GM19372 (cell line): ENCODE data around the gene DLG2.
A peak's percentile ranks its signal among the peaks of the same experiment; 100 is the strongest.

Experiments used
- ATAC-seq: cut with Tn5 transposase; IDR thresholded peaks from one replicate; pipeline ENCODE4 v1.9.1; 2021; ENCODE audit warnings: mild to moderate bottlenecking, low read depth, moderate library complexity; ENCODE audit not compliant: unreplicated experiment

Gene DLG2

DNA sequence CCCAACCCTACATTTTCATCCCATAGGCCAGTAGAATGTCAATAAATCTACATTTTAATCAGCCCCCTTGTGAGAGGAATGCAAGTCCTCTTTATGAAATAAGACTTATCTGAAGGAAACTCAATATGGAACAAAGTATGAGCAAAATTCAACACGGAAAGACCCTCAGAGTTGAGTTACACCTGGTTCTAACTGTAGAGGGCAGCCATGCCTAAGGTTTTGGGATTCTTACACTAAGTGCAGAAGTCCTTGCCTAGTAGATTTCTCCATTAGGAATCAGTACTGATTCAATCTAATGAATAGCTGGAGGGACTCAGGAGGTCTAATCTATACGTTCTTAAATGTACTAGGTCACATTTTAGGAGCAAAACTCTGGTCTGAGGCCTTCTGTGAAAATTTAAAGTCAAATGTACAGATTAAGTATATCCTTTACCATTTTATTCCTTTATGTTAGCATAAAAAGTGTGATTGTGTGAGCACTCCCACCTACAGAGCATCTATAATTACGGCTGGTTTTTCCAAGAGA, 904.5 kb downstream of the DLG2 start:
- no peak for ATAC-seq

DNA sequence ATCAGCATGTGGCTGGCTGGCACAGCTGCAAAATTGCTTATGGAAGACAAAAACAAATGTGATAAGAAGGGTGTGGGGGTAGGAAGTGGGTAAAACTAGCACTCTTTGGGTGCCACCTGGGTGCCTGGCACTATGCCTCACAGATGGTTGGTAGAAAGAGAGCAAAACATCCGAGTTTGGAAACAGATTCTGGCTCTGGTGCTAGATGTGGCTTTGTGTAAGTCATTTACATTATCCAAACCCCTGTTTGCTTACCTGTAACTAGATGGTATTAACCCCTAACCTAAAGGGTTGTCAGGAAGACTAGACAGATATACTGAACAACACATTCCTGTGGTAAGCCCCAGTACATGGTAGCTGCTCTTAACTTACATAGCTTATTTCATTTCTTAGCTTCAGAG, 905.6 kb downstream of the DLG2 start:
- no peak for ATAC-seq

DNA sequence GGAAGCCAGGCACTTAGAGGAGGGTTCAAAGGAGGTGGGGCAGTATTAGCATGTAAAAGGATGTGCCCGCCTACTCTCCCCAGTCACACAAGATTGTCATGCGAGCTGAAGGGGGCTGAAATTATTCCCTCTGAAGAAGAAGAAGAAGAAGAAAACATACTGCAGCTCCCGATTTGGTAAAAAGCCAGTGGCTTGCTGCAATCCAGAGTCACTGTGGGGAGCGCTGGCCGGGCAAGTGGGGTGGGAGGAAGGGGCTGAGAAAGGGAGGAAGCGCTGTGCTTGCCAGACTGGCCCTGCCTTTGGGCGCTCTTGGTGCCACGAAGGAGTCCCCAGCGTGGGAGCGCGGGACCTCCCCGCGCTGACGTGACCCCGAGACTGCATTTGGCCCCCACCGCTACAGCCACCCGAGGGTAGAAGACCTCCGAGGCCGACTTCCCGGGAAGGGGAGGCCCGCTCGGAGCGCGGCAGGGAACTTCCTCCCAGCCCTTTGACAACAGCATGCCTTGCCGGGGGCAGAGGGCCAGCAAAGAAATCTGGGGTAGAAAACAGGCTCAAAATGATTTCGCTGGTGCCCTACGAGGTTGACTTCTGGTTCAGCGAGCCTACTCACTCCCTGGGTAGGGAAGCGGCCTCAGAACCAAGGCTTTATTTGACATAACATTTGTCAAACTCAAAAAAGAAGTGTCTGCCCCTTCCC, 906.3 kb downstream of the DLG2 start:
- no peak for ATAC-seq

DNA sequence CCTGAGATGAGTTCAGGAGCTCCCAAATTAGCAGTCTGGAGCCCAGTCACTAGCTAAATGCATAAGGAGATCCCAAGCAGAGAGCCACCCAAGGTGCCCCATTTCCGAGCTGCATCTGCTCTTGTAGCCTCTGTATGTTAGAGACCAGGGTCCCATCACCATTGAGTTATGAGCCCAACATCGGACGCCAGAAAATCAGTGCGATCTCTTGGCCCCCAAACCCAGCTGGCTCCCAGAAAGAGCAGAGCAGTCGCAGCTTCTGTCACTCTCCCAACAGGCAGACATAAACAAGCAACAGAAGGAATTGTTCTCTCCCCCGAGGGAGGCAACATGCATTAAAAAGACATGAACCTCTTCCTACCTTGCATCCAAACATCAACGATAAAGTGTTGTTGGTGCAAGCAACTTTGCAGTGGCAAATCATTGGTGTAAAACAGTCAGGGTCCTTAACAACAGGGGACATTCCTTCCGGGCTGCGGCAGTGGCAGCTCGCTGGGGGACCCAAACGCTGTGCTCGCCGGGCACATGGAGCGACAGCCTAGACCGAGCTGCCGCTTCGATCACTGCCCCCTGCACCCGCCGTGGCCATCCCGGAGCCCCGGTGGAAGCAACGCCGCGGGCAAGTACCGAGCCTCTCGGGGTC, 907.1 kb downstream of the DLG2 start:
- no peak for ATAC-seq

DNA sequence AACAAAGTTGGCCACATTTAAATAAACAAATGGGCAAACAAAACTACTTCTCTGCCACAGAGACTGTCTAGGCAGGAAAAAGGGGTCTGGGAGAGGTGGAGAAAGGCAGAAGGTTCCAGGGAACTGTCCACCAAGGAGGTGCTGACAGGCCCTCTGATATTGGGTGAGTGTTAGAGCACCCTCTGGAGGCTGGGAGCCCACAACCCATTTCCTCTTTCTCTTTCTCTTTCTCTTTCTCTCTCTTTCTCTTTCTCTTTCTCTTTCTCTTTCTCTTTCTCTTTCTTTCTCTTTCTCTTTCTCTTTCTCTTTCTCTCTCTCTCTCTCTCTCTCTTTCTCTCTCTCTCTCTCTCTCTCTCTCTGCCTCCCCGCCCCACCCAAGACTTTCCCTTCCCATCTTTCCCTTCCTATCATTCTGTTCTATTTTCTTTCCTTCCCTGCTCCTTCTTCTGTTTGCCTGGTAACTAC, 912.8 kb downstream of the DLG2 start:
- peak; percentile 90 for ATAC-seq

DNA sequence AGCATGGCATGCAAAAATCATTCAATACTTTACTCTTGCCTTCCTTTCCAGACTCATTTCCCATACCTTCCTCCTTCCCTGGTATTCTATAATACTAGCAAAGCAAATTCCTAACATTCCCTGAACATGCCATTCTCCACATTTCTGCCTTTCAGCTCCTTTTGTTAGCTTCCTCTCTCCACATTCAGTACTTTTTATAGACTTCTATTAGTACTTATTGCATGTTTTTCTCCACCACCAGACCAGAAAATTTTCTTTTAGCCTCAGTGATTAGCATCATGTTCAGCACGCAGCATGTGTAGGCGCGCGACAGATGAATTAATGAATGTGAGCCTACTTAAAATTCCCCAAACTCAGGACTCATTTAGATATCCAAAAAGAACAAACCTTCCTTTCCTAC, 935.3 kb downstream of the DLG2 start:
- no peak for ATAC-seq

DNA sequence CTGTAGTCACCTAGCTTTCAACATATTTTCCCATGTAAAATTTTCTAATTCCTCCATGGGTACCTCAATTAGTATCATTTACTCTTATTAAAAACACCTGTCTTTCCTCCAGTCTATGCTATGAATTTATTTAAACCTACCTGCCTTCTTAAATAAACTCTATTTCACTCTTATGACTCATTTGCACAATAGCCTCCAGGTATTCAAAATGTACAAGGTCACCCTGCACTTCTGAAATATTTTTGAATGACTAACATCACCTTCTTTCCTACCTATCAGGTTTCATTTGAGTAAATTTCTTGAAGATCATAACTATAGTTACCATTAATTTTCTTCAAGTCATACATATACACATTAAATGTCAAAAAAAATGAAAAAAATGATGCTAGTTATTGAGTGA, 939.7 kb downstream of the DLG2 start:
- no peak for ATAC-seq

DNA sequence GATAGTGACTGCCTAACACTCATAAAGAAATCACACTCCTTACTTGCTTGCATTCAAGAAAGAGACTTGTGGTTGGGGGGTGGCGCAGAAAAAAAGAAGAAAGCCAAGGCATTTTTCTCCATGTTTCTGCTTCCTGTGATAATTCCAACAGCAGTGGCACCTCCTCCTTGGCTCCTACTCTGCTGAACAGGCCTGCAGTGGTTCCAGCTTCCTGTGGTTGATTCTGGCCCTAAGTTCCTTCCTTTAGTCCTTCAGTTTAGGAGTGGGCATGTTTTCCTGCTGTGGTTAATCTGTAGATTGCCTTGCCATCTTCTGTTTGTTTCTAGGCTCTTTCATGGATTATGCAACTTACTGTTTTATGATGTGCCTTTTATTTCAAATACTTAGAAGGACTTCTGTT, 940.4 kb downstream of the DLG2 start:
- no peak for ATAC-seq

DNA sequence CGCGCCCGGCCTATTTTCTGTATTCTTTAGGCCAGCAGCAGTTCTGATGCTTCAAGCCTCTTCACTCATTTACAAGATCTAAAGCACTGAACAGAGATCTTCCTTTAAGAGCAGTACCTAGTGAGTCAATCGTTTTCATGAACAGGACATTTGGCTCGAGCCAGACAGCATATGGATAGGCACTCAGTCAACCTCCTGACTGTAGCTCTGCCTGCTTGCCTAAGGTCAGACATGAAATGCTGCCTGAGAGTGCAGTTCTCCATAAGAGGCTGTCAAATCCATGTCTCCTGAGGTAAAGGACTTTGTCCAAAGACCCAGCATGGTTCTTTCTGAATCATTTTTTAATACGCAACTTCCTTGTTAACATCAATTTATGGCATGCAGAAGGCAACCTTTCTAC, 941.2 kb downstream of the DLG2 start:
- no peak for ATAC-seq

DNA sequence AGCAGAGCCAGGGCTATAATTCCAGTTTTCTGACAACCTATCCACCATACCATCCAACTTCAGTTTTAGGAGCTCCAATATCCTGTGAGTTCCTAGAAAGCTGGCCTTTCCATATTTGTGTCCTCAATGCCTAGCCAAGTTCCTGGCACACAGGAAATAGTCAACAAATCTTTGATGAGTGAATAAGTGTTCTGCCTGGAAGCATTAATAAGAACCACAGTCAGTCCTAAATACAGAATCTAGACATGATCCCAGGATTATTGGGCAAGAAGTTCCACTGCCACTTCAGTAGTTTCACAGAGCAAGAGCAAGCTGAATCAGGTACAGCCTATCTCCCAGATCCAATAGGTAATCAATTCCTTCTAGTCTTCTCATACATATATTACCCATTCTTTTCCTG, 942.0 kb downstream of the DLG2 start:
- ATAC-seq = no peak

DNA sequence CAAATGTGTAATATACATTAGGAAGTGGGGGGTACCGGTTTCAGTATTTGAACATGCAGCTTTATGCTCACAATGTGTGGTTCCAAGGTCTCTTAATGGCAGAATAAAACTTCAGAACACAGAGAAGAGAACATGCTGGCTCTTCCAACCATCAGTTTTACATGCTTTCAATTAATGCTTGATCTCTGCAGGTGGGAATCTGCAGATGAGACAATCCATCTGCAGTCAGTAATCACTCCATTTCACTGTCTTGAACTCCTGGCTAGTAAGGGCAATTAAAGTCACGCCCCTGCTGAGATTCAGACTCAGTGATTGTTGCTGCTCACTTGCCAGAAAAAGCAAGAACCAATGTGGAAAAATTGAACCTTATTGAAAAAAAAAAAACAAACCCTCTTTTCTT, 945.7 kb downstream of the DLG2 start:
- no peak for ATAC-seq

DNA sequence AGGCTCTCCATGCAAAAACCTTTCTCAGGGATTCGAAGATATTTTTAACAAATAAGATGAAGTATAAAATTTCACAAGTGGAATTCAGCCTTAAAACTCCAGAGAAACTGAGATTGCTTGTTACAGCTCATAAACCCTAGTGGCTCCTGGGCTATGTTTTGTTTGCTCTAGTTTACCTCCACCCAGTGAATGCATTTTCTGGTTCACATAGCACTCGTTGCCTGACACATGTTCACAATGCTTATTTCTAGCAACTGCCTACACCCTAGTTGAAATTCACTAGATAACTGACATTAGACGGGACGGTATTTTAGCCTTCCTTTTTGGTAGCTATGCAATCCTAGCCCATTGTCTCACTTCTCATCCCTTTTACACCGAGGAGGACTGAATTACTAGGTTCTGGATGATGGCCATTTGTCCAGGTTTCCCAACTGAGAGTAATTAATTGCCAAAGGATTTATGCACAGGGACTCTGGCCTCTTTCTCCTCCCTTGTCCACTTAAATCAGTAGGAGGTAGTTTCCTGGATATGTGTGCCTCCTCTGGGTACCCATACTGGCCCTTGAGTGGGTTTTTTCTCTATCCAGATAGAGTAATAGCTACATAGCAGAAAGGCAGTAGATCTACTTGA, 951.6 kb downstream of the DLG2 start:
- ATAC-seq = no peak

DNA sequence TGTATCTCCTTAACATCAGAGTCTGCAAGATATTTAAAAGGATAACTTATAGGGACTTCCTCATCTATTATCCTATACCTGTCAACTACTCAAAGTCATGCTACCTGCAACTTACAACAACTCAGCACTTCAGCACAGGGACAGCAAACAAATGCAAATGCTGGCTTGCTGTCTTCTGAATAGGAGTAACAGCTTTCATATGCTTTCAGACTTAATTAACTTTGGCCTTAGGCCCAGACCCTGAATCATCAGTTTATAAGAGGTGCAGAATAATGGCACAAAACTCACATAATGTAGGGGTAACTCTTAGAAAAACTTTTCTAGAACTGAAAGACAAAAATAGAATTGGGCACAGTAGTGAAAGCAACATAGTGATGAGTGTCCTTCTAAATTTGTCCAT, 953.4 kb downstream of the DLG2 start:
- no peak for ATAC-seq

DNA sequence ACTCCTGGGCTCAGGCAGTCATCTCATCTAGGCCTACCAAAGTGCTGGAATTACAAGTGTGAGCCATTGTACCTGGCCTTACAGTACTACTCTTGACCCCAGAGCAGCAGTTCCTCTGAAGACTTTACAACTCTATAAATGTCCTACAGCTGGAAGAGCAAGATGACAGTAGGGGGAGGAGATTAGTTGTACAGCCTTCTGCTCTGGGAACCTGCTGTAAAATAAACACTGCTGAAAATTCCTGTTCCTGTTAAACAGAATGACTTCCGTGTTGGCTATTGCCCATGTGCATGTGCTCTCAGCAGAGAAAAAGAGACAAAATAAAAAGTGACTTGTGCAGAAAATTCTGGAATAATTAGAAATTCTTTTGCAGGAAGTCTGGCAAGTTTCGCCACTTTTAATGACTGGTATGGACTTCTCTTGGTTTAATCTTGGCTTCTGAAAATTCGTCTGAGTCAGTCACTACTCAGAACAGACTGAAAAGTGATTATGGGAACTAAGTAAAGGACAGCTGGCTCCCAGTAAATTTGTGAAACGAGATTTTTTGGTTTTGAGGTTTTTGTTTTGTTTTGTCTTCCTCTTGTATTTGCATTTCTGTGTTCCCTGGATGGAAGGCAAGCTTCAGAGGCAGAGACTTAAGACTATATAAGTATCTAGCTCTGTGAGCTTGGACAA, 955.7 kb downstream of the DLG2 start:
- no peak for ATAC-seq

DNA sequence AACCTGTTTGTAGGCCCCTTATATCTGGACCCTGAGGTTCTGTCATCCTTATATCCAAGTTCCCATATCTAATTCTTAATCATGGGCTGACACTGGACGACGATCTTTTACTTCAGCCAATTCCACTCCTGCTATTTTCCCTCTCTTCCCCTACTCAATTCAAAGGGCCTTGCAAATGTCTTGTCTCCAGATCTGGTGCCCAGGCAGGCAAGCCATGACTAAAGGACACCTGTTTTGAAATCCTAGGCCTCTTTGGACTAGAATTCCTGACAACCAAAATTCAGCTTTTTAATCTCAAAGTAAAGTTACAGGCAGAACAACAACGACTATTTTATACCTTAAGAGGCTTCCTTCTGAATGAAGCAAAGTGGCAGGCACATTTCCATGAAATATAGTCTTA, 963.4 kb downstream of the DLG2 start:
- no peak for ATAC-seq

DNA sequence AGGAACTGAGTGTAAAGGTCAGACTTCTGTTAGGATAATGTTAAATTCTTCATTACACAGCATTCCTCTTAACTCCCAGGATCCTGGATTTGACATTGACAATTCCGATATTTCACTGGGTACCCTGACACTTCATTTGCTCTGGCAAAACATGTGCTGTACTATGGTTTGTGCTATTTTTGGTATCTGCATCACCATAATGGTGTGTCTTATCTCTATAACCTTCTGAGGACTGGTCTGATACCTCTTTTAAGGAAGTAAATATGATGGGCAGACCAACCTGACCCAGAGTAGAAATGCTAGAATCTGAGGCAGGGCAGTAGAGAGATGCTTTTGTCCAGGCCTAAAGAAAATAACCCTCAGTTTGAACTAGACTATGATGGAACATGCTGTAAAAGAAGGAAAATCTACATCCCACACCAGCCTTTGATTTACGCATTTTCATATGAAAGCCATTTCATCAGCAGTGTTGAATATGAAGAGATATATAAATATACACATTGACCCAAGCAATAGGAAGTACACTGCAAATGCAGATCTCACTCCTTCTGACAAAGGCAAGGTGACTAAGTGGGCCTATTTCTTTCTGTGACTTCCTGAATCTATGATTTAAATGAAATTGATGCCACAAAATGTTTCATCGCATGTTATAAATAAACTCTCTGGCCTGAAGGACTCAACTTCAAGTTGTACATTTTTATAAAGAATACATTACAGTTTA, 966.7 kb downstream of the DLG2 start:
- ATAC-seq = no peak

DNA sequence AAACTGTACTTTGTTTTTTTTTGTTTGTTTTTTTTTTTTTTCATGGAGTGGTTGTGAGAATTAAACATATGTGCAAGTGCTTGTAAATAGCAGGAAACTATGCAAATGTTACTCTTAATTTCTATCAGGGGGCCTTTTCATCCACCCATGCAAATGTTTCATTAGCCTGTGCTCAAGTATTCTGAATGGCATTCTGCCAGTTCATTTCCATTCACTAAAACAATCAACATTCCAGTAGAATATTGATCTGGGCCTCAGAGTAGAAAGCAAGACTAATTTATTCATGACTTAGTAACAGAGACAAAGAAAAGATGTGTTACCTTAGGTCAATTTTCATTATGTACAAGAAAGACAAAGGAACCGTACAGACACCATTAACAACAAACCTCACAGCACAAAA, 971.4 kb downstream of the DLG2 start:
- no peak for ATAC-seq

DNA sequence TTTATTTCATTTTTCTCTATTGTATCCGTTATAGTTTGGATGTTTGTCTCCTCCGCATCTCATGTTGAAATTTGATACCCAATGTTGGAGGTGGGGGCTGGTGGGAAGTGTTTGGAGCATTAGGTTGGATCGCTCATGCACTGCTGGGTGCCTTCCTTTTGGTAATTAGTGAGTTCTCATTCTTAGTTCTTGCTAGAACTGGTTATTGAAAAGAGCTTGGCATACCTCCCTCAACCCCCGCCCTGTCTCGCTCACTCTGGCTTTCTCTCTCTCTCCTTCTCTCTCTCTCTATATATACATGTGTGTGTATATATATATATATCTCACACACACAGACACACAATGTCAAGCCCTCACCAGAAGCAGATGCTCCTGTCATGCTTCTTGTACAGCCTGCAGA, 978.7 kb downstream of the DLG2 start:
- no peak for ATAC-seq

DNA sequence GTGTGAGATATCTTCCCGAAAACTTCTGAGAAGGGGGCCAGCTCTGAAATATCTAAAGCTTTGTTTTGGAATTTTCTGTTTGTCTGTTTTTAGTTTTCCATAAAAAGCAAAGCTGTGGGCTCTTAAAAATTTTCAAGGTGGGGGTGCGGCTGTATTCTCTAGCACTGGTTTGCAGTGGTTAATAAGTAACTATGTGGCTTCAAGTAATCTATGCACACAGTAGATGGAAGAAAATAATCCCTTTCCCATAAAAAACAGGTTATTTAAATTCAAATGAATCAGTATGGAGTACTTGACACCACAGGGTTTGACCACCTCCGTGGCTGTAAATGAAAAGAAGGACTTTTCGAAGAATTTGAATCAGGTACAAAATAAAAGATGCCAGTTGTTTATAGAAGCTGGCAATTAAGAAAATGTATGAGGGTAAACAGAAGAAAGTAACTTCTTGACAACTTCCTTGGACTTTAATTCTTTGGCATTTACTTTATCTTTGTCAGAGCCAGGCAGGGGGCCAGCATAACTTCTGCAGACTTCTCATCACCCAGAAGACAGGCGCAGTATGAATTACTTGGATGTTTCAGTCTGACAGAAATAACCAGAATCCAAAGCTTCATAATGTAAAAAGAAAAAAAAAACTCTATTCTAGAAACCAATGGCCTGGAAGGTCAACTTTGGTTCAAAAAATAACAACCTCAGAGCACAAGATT, 981.0 kb downstream of the DLG2 start:
- ATAC-seq = no peak

DNA sequence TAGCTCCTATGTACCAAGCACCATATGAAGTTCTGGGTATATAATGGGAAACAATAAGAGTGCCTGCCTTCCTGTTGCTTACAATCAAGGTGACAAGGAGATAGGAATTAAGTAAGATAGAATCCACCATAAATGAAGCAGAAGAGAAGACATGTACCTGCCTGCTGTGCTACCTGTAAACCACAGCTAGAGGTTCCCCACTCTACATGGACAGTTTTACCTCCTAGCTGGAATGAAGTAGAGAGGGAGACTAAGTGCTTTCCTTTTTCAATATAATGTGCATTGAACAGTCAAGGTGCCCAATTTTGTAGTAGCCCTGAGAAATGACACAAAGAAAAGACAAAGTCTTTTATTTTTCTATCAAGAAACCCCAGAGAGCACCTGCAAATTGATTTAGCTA, 984.6 kb downstream of the DLG2 start:
- no peak for ATAC-seq
